ENCODE measurements around the gene GARIN5A.

GRCh38 chr19:50460161-50460765 is 16.4 kb downstream of the GARIN5A start:
- TF ChIP-seq CTCF (IDR thresholded peaks at IDR 0.05) (no peak), USF2 (IDR thresholded peaks at IDR 0.05; ENCODE audit: borderline replicate concordance, low read depth, low read length) (no peak), TAF1 (IDR thresholded peaks at IDR 0.05; ENCODE audit: borderline replicate concordance, low read depth, low read length) (no peak), FOXJ3 (CRISPR knock-in tag; IDR thresholded peaks at IDR 0.05) (no peak), EP300 (IDR thresholded peaks at IDR 0.05; ENCODE audit: borderline replicate concordance in 1 of 2, low read depth in 1 of 2, low read length in 1 of 2) (no peak), MAX (IDR thresholded peaks at IDR 0.05; ENCODE audit: low read depth) (no peak), POLR2AphosphoS5 (IDR thresholded peaks at IDR 0.05; ENCODE audit: low read depth, low read length) (no peak), RAD21 (IDR thresholded peaks at IDR 0.05; ENCODE audit: low read length) (no peak)

All from SK-N-SH (cell line).